ENCODE data around the gene UTF1.

DNA sequence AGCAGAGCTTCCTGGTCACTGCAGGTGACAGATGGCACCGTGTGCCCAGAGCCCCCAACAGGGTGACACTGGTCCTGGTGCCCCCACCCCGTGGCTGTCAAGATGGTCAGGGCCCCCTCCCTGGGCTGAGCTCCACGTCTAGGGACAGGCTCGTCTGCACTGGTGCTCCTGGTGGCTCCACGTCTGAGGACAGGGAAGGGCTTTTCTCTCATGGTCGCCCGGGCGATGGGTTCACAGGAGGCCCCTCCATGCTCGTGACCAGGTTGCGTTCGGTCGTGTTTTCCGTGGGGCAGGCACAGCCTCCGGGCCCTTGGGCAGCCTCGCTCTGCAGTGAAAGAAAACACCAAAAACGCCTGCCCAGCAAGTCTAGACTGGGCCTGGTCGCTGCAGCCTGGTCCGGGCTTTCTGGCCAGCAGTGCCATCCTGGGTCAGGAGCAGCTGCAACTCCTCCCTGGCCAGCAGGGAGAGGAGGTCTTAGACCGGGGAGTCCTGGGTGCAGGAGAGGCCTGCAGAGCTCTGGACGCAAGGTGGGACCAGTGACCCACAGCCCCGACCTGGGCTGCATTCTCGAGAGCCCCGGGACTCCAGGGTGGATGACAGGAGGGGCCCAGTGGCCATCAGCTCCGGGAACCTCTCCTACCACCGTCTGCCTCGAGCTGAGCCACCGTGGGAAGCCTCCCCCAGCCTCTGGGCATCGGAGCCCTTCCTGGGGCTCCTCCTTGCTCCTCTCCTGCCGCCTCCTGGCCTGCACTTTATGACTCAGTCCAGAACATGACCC is 27.9 kb upstream of the UTF1 start:
- TF ChIP-seq, protein P1, sequence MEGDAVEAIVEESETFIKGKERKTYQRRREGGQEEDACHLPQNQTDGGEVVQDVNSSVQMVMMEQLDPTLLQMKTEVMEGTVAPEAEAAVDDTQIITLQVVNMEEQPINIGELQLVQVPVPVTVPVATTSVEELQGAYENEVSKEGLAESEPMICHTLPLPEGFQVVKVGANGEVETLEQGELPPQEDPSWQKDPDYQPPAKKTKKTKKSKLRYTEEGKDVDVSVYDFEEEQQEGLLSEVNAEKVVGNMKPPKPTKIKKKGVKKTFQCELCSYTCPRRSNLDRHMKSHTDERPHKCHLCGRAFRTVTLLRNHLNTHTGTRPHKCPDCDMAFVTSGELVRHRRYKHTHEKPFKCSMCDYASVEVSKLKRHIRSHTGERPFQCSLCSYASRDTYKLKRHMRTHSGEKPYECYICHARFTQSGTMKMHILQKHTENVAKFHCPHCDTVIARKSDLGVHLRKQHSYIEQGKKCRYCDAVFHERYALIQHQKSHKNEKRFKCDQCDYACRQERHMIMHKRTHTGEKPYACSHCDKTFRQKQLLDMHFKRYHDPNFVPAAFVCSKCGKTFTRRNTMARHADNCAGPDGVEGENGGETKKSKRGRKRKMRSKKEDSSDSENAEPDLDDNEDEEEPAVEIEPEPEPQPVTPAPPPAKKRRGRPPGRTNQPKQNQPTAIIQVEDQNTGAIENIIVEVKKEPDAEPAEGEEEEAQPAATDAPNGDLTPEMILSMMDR (conservative IDR thresholded peaks at IDR 0.05; ENCODE audit: low read length), result no peak
- no peak for TF ChIP-seq EZH2phosphoT487 (IDR thresholded peaks at IDR 0.05; ENCODE audit: borderline replicate concordance, low read depth, low read length)

Data from OCI-LY7 (cell line).